GM12891 (cell line): ENCODE data around the gene TFDP1.
"Not testable (repeated sequence)": the region's sequence is repeated elsewhere in the genome, so short reads cannot be mapped to it uniquely, and the experiment has no call there.

Experiments used
- DNase-seq: peaks from one replicate; pipeline ENCODE4 v3.0.0; 2011; ENCODE audit warnings: low spot score; ENCODE audit not compliant: insufficient read length
- FAIRE-seq: peaks from 2 replicates; lab custom pipeline; 2011; peaks lifted over from hg19 to GRCh38; lab: Jason Lieb, UNC
- PAX5 ChIP-seq: IDR thresholded peaks from 2 replicates; pipeline ENCODE4 v1.6.1; 2011; ENCODE audit warnings: low read length, moderate library complexity, mild to moderate bottlenecking; ENCODE audit not compliant: insufficient read depth, severe bottlenecking
- POLR2A ChIP-seq: IDR thresholded peaks from 2 replicates; pipeline ENCODE4 v1.6.1; 2011; ENCODE audit warnings: low read depth, low read length, control low read depth
- POLR2AphosphoS5 ChIP-seq: IDR thresholded peaks from 2 replicates; pipeline ENCODE4 v1.6.1; 2011; ENCODE audit warnings: low read depth, low read length, control low read depth
- POU2F2 ChIP-seq: IDR thresholded peaks from 2 replicates; pipeline ENCODE4 v1.6.1; 2011; ENCODE audit warnings: low read depth, mild to moderate bottlenecking, control low read depth, low read length, moderate library complexity
- SPI1 ChIP-seq: IDR thresholded peaks from 2 replicates; pipeline ENCODE4 v1.6.1; 2011; ENCODE audit warnings: low read depth, low read length, control low read depth
- TAF1 ChIP-seq: IDR thresholded peaks from 2 replicates; pipeline ENCODE4 v1.6.1; 2011; ENCODE audit warnings: low read depth, low read length, control low read depth

TFDP1 gene

DNA sequence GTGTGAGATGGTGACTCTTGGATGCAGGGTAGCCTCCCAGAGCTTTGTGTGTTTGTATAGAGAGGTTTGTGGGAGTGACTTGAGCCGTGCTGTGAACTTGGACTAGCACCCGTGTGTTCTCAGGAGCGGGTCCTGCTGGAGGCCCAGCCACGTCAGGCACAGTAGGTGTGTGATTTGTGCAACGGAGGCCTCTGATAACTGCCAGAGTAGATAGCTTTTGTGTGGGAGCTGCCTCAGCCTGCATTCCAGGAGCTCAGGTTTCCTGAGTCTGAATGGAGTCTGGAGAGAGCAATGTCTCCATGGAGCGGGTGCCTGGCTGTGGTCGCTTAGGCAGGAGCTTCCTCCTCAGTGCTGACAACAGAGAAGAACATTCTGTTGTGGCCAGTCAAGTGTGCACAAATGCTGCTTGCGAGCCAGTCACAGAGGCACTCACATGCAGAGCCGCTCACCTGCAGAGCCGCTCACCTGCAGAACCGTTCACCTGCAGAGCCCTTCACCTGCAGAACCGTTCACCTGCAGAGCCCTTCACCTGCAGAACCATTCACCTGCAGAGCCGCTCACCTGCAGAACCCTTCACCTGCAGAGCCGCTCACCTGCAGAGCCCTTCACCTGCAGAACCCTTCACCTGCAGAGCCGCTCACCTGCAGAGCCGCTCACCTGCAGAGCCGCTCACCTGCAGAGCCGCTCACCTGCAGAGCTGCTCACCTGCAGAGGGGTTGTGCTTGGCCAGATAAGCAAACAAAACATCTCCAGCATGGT is 32.6 kb downstream of the TFDP1 start:
- DNase-seq, result no peak
- FAIRE-seq, result no peak
- TF ChIP-seq SPI1, result no peak

DNA sequence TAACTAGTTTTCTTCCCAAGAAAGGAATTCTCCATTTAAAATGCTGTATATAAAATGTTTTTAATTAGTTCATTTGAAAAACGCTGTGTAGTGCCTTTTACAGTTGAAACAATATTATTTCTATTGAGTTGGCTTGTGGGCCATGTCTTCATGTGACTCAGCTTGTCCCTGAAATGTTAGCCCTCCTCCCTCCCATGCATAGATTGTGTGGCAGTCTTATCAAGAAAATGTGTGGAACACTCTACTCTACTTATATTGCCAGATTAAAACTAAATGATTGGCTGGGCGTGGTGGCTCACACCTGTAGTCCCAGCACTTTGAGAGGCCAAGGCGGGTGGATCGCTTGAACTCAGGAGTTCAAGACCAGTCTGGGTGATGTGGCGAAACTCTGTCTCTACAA is 33.4 kb downstream of the TFDP1 start:
- no peak for DNase-seq
- no peak for TF ChIP-seq PAX5
- TF ChIP-seq POLR2AphosphoS5, result no peak
- TF ChIP-seq POU2F2, result no peak
- FAIRE-seq, result no peak

DNA sequence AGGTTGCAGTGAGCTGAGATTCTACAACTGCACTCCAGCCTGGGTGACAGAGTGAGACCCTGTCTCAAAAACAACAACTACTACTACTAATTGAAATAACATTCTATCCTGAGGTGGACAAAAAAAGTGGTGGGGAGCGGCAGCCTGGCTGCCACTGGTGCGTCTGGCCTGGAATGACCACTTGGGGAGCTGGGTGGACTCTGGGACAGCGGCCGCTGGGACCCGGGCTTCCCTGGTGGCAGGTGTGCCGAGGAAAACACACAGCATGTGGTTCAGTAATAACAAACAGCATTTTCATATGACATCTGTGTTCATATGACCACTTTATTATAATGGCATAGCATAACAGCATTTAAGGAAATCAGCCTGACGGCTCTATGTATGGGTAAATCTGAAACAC is 33.9 kb downstream of the TFDP1 start:
- no peak for TF ChIP-seq SPI1
- TF ChIP-seq PAX5, result no peak
- no peak for TF ChIP-seq POLR2A
- no peak for DNase-seq
- FAIRE-seq, result no peak

DNA sequence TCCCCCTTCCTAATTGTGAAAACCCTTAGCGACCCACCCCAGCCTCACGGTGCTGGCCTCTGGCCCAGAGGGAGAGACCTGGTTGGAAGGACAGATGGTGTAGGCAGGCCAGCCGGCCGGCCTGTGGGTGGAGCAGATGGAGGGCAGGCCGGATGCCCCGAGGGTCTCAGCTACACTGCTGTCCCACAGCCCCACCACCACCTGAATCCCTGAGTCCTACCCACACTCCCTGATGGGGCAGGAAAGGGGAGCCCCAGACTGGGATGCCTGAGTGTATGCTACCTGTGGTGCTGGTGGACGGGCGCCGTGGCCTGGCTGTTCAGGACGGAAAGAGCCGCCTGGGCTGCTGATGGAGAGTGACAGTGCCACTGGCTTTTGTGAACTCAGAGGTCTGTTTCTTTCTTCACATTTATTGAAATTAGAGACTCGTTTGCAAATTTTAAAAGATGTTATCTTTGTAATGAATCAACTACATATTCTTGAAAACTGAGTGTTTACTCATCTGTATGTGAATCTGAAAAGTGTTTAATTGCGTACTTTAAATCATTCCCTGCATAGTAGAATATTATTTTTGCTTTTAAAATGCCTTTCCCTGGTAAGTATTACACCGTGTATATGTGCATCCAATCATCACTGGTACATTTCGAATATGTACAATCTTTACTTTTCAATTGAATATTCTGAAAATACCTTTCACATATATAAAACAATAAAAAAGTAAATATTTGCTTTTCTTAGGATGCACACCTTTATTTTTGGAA is 35.7 kb downstream of the TFDP1 start:
- no peak for FAIRE-seq
- TF ChIP-seq PAX5 (no peak), SPI1 (no peak), POLR2A (no peak), POU2F2 (no peak), TAF1 (no peak), POLR2AphosphoS5 (no peak)
- DNase-seq, result no peak

DNA sequence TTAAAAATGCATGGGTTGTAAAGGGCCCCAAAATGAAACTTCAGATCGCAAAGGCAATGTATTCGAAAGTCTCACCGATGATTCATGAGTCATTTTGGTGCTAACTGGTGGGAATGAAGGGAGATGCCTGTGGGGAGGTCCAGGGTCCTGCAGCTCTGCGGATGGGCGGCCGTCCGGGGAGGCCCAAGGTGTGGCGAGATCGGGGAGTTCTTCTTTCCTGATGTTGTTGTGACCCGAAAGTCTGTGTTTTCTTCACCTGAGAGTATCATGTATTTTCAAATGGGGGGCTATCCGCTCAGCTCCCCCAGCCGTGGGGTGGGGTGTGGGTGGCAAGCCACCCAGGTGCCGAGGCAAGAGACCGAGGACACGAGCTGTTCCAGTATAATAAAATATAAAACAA is 36.5 kb downstream of the TFDP1 start:
- FAIRE-seq (no peak), DNase-seq (no peak)
- TF ChIP-seq PAX5, result no peak
- no peak for TF ChIP-seq POU2F2
- TF ChIP-seq SPI1, result no peak
- no peak for TF ChIP-seq TAF1
- TF ChIP-seq POLR2A, result no peak
- TF ChIP-seq POLR2AphosphoS5, result no peak

DNA sequence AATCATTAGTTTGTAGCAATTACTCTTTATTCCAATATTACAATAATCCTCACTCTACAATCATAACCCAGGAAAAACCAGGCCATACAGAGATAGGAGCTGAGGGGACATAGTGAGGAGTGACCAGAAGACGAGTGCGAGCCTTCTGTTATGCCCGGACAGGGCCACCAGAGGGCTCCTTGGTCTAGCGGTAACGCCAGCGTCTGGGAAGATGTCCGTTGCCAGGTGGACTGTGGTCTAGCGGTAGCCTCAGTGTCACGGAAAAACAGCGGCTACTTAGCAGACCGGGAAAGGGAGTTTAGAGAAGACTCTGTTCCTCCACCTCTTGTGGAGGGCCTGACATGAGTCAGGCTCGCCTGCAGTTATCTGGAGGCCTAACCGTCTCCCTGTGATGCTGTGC is 36.9 kb downstream of the TFDP1 start:
- not testable (repeated sequence) for FAIRE-seq, DNase-seq

DNA sequence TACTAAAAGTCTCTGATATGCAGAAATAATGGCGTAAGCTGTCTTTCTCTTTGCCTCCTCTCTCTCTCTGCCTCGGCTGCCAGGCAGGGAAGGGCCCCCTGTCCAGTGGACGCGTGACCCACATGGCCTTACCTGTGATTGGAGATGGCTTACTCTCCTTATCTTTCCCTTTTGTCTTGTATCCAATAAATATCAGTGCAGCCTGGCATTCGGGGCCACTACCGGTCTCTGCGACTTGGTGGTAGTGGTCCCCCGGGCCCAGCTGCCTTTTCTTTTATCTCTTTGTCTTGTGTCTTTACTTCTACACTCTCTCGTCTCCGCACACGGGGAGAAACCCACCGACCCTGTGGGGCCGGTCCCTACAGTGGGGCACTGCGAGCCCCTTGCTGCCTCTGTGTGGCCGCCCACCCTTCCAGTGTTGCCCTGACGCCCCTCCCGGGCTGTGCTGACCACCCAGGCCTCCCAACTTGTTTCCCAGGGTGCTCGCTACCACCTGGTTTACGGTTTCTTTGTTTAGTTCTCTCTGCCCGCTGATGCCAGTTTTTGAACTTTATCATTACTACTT is 37.5 kb downstream of the TFDP1 start:
- FAIRE-seq, DNase-seq: not testable (repeated sequence)

DNA sequence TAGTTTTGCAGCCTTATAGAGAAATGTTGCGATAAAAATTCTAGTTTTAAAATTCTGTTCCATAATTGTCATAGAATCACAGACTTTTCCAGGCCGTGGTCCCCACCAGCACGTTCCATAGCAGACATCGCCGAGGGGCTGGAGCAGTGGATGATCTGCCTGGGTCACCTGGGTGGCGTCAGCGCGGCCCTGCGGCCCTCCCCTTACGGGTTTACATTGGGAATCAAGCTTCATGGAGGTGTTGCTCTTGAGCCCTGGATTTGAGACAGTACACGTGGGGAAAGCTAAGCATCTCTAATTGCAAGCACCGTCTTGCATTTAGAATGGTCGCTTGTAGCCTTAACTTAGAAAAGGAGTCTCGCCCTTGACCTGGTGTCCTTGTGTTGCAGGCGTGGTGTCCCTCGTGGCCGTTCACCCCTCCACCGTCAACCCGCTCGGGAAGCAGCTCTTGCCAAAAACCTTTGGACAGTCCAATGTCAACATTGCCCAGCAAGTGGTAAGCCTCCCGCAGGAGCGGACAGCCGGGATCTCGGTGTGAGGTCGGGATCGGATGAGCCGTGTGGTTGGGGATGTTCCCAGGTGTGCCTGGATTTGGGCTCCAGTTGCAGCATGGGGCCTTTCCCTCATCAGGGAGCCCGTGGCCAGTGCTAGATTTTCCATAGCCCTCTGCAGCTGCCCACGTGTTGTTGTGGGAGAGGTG is 38.4 kb downstream of the TFDP1 start:
- DNase-seq, result no peak
- FAIRE-seq, result no peak
- TF ChIP-seq PAX5, result no peak
- TF ChIP-seq SPI1, result no peak
- TF ChIP-seq POLR2A, result no peak
- no peak for TF ChIP-seq POLR2AphosphoS5
- no peak for TF ChIP-seq TAF1
- no peak for TF ChIP-seq POU2F2

DNA sequence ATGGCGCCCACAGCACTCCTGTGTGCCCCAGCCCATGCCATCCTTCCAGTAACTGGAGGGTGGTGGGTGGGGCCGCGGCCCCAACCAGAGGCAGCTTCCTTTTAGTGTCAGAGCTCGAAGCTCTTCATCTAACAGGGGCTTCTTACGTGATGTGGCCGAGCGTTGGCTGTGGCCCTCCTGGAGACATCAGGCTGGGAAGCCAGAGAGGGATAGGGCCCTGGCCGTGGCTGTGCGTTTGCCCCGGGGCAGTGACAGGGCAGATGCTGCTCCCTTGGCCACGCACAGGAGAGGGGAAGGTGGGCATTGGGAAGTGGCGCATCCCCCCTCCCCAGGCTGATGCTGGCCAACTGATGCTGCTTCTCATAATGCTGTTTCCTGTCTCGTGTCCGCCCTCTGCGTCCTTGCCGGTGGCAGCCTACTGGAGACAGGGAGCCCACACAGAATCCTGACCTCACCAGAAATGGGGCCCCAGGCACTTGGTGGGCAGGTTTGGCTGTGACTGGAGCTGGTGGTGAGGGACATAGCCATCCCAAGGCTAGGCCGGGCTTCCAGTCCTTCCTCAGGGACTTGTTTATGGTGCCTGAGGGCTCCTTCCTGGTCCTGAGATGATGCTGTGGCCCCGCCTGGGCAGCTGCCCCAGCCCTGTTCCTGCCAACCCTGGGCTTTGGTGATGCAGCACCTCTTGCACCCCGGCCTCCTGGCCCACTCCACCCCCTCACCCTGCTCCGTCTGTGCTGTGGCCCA is 39.1 kb downstream of the TFDP1 start:
- FAIRE-seq (no peak), DNase-seq (no peak)

DNA sequence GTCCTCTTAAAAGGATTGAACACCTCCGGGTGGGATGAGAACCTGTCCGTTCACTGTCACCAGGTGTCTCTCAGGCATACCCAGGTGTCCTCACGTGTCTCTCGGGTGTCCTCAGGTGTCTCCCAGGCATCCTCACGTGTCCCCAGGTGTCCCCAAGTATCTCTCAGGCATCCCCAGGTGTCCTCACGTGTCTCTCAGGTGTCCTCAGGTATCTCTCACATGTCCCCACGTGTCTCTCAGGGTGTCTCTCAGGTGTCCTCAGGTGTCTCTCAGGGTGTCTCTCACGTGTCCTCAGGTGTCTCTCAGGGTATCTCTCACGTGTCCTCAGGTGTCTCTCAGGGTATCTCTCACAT is 39.7 kb downstream of the TFDP1 start:
- TF ChIP-seq TAF1 (no peak), POU2F2 (no peak), SPI1 (no peak), POLR2AphosphoS5 (no peak), POLR2A (no peak), PAX5 (no peak)
- FAIRE-seq (no peak), DNase-seq (no peak)

More for the DNA sequence above, 39.1 kb downstream of the TFDP1 start:
- TF ChIP-seq SPI1 (no peak), POLR2AphosphoS5 (no peak)

DNA sequence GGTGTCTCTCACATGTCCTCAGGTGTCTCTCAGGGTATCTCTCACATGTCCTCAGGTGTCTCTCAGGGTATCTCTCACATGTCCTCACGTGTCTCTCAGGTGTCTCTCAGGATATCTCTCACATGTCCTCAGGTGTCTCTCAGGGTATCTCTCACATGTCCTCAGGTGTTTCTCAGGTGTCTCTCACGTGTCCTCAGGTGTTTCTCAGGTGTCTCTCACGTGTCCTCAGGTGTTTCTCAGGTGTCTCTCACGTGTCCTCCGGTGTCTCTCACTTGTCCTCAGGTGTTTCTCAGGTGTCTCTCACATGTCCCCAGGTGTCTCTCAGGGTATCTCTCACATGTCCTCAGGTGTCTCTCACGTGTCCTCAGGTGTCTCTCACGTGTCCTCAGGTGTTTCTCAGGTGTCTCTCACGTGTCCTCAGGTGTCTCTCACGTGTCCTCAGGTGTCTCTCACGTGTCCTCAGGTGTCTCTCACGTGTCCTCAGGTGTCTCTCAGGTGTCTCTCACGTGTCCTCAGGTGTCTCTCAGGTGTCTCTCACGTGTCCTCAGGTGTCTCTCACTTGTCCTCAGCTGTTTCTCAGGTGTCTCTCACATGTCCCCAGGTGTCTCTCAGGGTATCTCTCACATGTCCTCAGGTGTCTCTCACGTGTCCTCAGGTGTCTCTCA is 40.2 kb downstream of the TFDP1 start:
- DNase-seq, FAIRE-seq: not testable (repeated sequence)
